GM19043 (cell line): ENCODE data around the gene FHIT.

Experiments used
- ATAC-seq: cut with Tn5 transposase; IDR thresholded peaks from one replicate; pipeline ENCODE4 v1.9.1; 2021; ENCODE audit warnings: low read depth; ENCODE audit not compliant: unreplicated experiment

The FHIT gene

GRCh38 chr3:59750391-59750790 lies 1500.9 kb downstream of the FHIT start:
- ATAC-seq = no peak

GRCh38 chr3:59749291-59749690 lies 1502.0 kb downstream of the FHIT start:
- ATAC-seq = no peak

- no peak for ATAC-seq
Measured at GRCh38 chr3:59746585-59746984, 1504.7 kb downstream of the FHIT start.

GRCh38 chr3:59737241-59737640 lies 1514.0 kb downstream of the FHIT start:
- ATAC-seq = no peak

- ATAC-seq = no peak
Measured at GRCh38 chr3:59734061-59734460, 1517.2 kb downstream of the FHIT start.

- no peak for ATAC-seq
Measured at GRCh38 chr3:59733041-59733809, 1518.0 kb downstream of the FHIT start.

GRCh38 chr3:59731943-59732342 lies 1519.3 kb downstream of the FHIT start:
- no peak for ATAC-seq

- no peak for ATAC-seq
Measured at GRCh38 chr3:59730591-59730990, 1520.7 kb downstream of the FHIT start.

- no peak for ATAC-seq
Measured at GRCh38 chr3:59728587-59728908, 1522.7 kb downstream of the FHIT start.

- ATAC-seq = no peak
Measured at GRCh38 chr3:59727902-59728586, 1523.2 kb downstream of the FHIT start.

- no peak for ATAC-seq
Measured at GRCh38 chr3:59726279-59726678, 1525.0 kb downstream of the FHIT start.

GRCh38 chr3:59717679-59718205 lies 1533.5 kb downstream of the FHIT start:
- ATAC-seq = no peak

GRCh38 chr3:59714066-59714465 lies 1537.2 kb downstream of the FHIT start:
- ATAC-seq = no peak

- no peak for ATAC-seq
Measured at GRCh38 chr3:59710554-59710953, 1540.7 kb downstream of the FHIT start.

- ATAC-seq = no peak
Measured at GRCh38 chr3:59709702-59710553, 1541.3 kb downstream of the FHIT start.

GRCh38 chr3:59708202-59708601 lies 1543.0 kb downstream of the FHIT start:
- no peak for ATAC-seq

- ATAC-seq = no peak
Measured at GRCh38 chr3:59704292-59704691, 1547.0 kb downstream of the FHIT start.

- no peak for ATAC-seq
Measured at GRCh38 chr3:59699648-59700320, 1551.5 kb downstream of the FHIT start.
